Body of pancreas (tissue), 4 donors: ENCODE results near the gene AFF3. TPM values are rescaled to one million over a fixed set of nuclear protein-coding genes. Genes with fewer than 3 reads are reported as not detected.
"Not testable (repeated sequence)": the region's sequence is repeated elsewhere in the genome, so short reads cannot be mapped to it uniquely, and the experiment has no call there.

Source experiments
- ATAC-seq: fragments of 150-250 bp; one replicate; pipeline ENCODE4 v1.9.1; 2016
- DNase-seq, 4 donors: peaks; one replicate each; pipeline ENCODE4 v3.0.0-alpha.2; 2019
- H3K27ac ChIP-seq, 4 donors: fragments of 200-600 bp; sonication (generic); 1 replicate in 3 of 4; 2 replicates in 1 of 4; pipeline versions ENCODE4 v1.5.1 to v1.6.1; 2016 to 2019; ENCODE audit warnings: mild to moderate bottlenecking in 1 of 4, mixed read lengths in 1 of 4, moderate library complexity in 1 of 4
- H3K27me3 ChIP-seq, 2 donors: fragments of 200-600 bp; sonication (generic); one replicate each; pipeline ENCODE4 v1.6.0; 2016; ENCODE audit warnings: mild to moderate bottlenecking in 1 of 2
- H3K36me3 ChIP-seq, 2 donors: fragments of 200-600 bp; sonication (generic); replicated peaks in 1 of 2; 2 replicates each; pipeline ENCODE4 v1.5.1; 2016; ENCODE audit warnings: low read depth in 2 of 2; ENCODE audit not compliant: insufficient read depth in 1 of 2
- H3K4me1 ChIP-seq: fragments of 200-600 bp; sonication (generic); one replicate; pipeline ENCODE4 v1.6.0; 2016
- H3K4me3 ChIP-seq, 2 donors: fragments of 200-600 bp; sonication (generic); 1 replicate in 1 of 2; 2 replicates in 1 of 2; pipeline ENCODE4 v1.5.1; 2016 to 2019
- H3K9me3 ChIP-seq, 3 donors: fragments of 200-600 bp; sonication (generic); 1 replicate in 2 of 3; 2 replicates in 1 of 3; pipeline ENCODE4 v1.5.1; 2016
- CTCF ChIP-seq, 7 experiments: fragments of 450-650 bp in 4 of 7; fragments of 200-600 bp in 3 of 7; sonication (generic) in 3 of 7; IDR thresholded peaks; one replicate each; pipeline ENCODE4 v1.5.1; 2016 to 2019; ENCODE audit warnings: antibody characterized with exemption in 7 of 7
- POLR2A ChIP-seq, 3 donors: fragments of 450-650 bp; IDR thresholded peaks; one replicate each; pipeline ENCODE4 v1.6.1; 2016; ENCODE audit warnings: antibody characterized with exemption in 3 of 3, mild to moderate bottlenecking in 2 of 3
- WGBS, 2 donors: methylation state at CpG; one replicate each; pipeline ENCODE4 v1.1.5; 2017; 5-methylcytosine and 5-hydroxymethylcytosine counted together
- intact Hi-C: fragments of 100-400 bp; cut with DNase I; formaldehyde crosslinking; loops from one replicate; pipeline ENCODE4 v1.15.1; 2023
- total RNA-seq, 2 donors: library from RNA; depleted of rRNA; stranded (reverse); fragments of >200 nt; gene quantifications; one replicate each; pipeline ENCODE4 v1.1.0, GENCODE V29; 2016

AFF3 gene
- total RNA-seq, 2 donors from 2014 or later, result 0.52 to 0.99 TPM

DNA sequence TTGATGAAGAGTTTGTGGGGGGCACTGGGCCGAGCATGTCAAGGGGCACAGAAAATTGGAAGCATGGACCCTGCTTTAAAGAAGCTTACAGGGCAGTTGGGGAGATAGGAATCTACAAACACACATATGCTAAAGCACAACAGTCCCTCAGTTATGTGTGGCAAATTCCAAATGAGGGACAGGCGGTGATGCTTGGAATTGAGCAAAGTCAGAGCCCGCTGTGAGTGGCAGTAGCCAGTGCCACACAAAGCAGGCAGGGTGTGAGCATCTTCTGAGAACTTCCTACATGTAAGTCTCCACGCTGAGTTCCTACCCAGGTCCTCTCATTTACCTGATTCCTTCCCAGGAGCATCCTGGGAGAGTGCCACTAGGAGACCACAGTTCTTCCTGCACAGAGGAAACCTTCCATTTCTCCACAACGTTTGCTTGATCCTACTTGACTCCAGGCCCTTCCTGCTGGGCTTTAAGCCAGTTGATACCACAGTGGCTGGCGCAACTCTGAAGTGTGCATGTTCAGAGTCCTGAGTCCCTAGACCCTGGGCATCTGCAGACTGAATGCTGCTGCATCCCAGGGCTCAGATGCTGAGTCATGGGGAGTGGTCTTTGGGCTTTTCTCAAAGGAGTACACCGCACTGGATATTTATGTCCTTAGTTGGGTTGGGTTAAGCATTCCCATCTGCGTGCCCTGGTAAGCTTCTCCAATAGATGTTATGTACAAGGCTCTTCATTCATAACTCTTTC, 365.3 kb downstream of the AFF3 start:
- Histone ChIP-seq H3K9me3 (no peaks in the 10 kb centered on the region), H3K27ac (no peak overlapping the region), H3K4me3 (no peak overlapping the region), H3K27me3 (no peaks in the 10 kb centered on the region), H3K36me3 (no peaks in the 10 kb centered on the region), H3K4me1 (no peaks in the 10 kb centered on the region)
- TF ChIP-seq POLR2A (IDR thresholded peaks at IDR 0.05), result no peak
- TF ChIP-seq CTCF (IDR thresholded peaks at IDR 0.05), result no peak
- WGBS, 2 donors, result 67 to 72% methylated on average over 8 of the region's 8 CpGs
- ATAC-seq (no peak), DNase-seq (no peak)
- intact Hi-C loops, result no loop called here

GRCh38 chr2:99776206-99776905, 366.0 kb downstream of the AFF3 start:
- 45 to 60% methylated on average over 3 of the region's 3 CpGs for WGBS, 2 donors
- H3K9me3 ChIP-seq, result no peaks in the 10 kb centered on the region
- intact Hi-C loops, result no loop called here
- no peak overlapping the region for H3K27ac ChIP-seq
- DNase-seq, result no peak
- H3K4me1 ChIP-seq, result no peaks in the 10 kb centered on the region
- ATAC-seq, result no peak
- H3K4me3 ChIP-seq, result no peak overlapping the region
- H3K27me3 ChIP-seq, result no peaks in the 10 kb centered on the region
- no peaks in the 10 kb centered on the region for H3K36me3 ChIP-seq
- TF ChIP-seq POLR2A (IDR thresholded peaks at IDR 0.05), result no peak
- TF ChIP-seq CTCF (IDR thresholded peaks at IDR 0.05), result no peak

DNA sequence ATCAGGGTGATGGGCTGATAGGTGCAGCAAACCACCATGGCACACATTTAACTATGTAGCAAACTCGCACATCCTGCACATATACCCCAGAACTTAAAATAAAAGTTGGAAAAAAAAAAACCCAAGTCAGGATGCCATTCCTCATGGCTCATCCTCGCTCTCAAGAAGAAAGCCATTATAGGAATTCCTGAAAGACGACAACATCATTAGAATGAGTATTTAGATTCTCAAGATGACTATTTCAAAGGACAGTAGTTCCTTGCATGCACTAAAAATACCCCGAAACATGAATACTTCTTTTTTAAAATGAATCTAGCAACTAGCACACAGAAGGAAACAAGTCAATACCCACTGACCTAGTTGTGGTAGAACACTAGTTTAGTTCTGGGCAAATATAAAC, 366.8 kb downstream of the AFF3 start:
- no peak for ATAC-seq
- DNase-seq, result no peak
- 64 to 72% methylated on average over 4 of the region's 4 CpGs for WGBS, 2 donors
- TF ChIP-seq CTCF (IDR thresholded peaks at IDR 0.05), result no peak
- no peak for TF ChIP-seq POLR2A (IDR thresholded peaks at IDR 0.05)
- Histone ChIP-seq H3K4me1 (no peaks in the 10 kb centered on the region), H3K4me3 (no peak overlapping the region), H3K36me3 (no peaks in the 10 kb centered on the region), H3K9me3 (no peaks in the 10 kb centered on the region), H3K27ac (no peak overlapping the region), H3K27me3 (no peaks in the 10 kb centered on the region)
- intact Hi-C loops, result no loop called here

- WGBS, 2 donors, result 69 to 70% methylated on average over 1 of the region's 1 CpG
- H3K36me3 ChIP-seq, H3K4me1 ChIP-seq, H3K4me3 ChIP-seq, H3K27ac ChIP-seq, DNase-seq, ATAC-seq, H3K27me3 ChIP-seq, intact Hi-C loops, H3K9me3 ChIP-seq: not testable (repeated sequence)
Observed at GRCh38 chr2:99773642-99774041, 368.7 kb downstream of the AFF3 start.

DNA sequence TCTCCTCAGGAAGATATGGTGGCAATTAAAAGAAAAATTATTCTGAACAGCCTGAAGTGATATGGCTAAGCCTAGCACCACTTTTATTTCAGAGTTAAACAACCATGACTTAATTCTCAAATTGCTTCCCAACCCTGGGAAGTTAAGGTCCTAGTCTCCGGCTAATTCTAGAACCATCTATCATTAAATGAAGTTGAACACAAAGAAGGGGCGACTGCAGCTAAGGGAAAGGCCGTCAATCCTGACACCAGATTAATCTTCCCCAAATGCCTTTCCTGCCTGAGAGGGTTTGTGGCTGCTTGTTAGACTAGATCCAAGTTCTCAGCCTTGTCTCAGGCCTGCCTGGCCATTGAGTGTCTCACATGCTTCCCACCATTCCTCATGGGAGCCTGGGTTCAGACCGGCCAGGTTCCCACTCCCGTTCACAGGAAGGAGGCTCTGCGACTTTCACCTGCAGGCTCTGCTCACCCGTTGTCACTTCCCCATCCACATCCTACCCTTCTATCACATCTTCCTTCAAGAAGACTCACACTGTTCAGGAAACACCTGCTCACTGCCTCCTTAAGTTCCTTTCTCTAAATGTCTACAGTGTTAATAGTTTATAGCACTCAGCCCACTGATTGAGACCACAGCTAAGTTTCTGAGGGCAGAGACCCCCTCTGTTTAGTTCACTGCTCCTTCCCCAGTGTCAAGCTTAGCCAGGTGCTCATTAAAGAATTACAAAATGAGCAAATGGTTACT, 369.6 kb downstream of the AFF3 start:
- DNase-seq (no peak), ATAC-seq (no peak)
- TF ChIP-seq CTCF (IDR thresholded peaks at IDR 0.05), result no peak
- no peak for TF ChIP-seq POLR2A (IDR thresholded peaks at IDR 0.05)
- no peaks in the 10 kb centered on the region for H3K36me3 ChIP-seq
- H3K27ac ChIP-seq, result no peak overlapping the region
- no peaks in the 10 kb centered on the region for H3K4me1 ChIP-seq
- no peak overlapping the region for H3K4me3 ChIP-seq
- intact Hi-C loops, result no loop called here
- no peaks in the 10 kb centered on the region for H3K27me3 ChIP-seq
- no peaks in the 10 kb centered on the region for H3K9me3 ChIP-seq
- 56 to 70% methylated on average over 7 of the region's 7 CpGs for WGBS, 2 donors
